Measurements from ENCODE around the gene SH3D19.
A peak's percentile ranks its signal among the peaks of the same experiment; 100 is the strongest.

The SH3D19 gene

GRCh38 chr4:151197247-151197646, 128.2 kb downstream of the SH3D19 start:
- no peak for DNase-seq (ENCODE audit: low spot score)

GRCh38 chr4:151195801-151196200, 129.6 kb downstream of the SH3D19 start:
- no peak for DNase-seq (ENCODE audit: low spot score)

- DNase-seq (ENCODE audit: low spot score): no peak
These were observed 132.0 kb downstream of the SH3D19 start for GRCh38 chr4:151193414-151193813.

- DNase-seq (ENCODE audit: low spot score): no peak
These were observed 132.7 kb downstream of the SH3D19 start for GRCh38 chr4:151192556-151193235.

GRCh38 chr4:151184523-151185458, 140.6 kb downstream of the SH3D19 start:
- DNase-seq (ENCODE audit: low spot score): no peak

GRCh38 chr4:151182455-151182996, 142.9 kb downstream of the SH3D19 start:
- no peak for DNase-seq (ENCODE audit: low spot score)

GRCh38 chr4:151176685-151177084, 148.7 kb downstream of the SH3D19 start:
- no peak for DNase-seq (ENCODE audit: low spot score)

GRCh38 chr4:151175754-151176631, 149.4 kb downstream of the SH3D19 start:
- DNase-seq (ENCODE audit: low spot score): no peak

GRCh38 chr4:151175233-151175632, 150.2 kb downstream of the SH3D19 start:
- DNase-seq (ENCODE audit: low spot score): no peak

GRCh38 chr4:151174784-151175183, 150.6 kb downstream of the SH3D19 start:
- DNase-seq (ENCODE audit: low spot score): no peak

GRCh38 chr4:151173871-151174270, 151.5 kb downstream of the SH3D19 start:
- DNase-seq (ENCODE audit: low spot score): no peak

- DNase-seq (ENCODE audit: low spot score): no peak
These were observed 155.5 kb downstream of the SH3D19 start for GRCh38 chr4:151169900-151170299.

GRCh38 chr4:151169223-151169622, 156.2 kb downstream of the SH3D19 start:
- peak; percentile 68 for DNase-seq (ENCODE audit: low spot score)

GRCh38 chr4:151167561-151167960, 157.8 kb downstream of the SH3D19 start:
- DNase-seq (ENCODE audit: low spot score): no peak

GRCh38 chr4:151166636-151167035, 158.8 kb downstream of the SH3D19 start:
- no peak for DNase-seq (ENCODE audit: low spot score)

- no peak for DNase-seq (ENCODE audit: low spot score)
These were observed 160.0 kb downstream of the SH3D19 start for GRCh38 chr4:151165205-151166000.

- DNase-seq (ENCODE audit: low spot score): no peak
These were observed 161.6 kb downstream of the SH3D19 start for GRCh38 chr4:151163855-151164254.

- no peak for DNase-seq (ENCODE audit: low spot score)
These were observed 166.4 kb downstream of the SH3D19 start for GRCh38 chr4:151158979-151159378.

- DNase-seq (ENCODE audit: low spot score): no peak
These were observed 167.9 kb downstream of the SH3D19 start for GRCh38 chr4:151157543-151157942.

- DNase-seq (ENCODE audit: low spot score): no peak
These were observed 171.8 kb downstream of the SH3D19 start for GRCh38 chr4:151153585-151153984.

GRCh38 chr4:151152028-151152427, 173.4 kb downstream of the SH3D19 start:
- no peak for DNase-seq (ENCODE audit: low spot score)

Measured in D341Med (cell line).